Neural cell (in vitro differentiated cells): ENCODE data around the gene MSL2.

Experiments used
- EZH2 ChIP-seq: fragments of 200-600, 300-800 bp; shearing (Covaris generic), sonication (generic); IDR thresholded peaks from 2 replicates; pipeline ENCODE4 v1.6.1; 2014; ENCODE audit warnings: antibody characterized with exemption, low read length, borderline replicate concordance, mild to moderate bottlenecking; ENCODE audit not compliant: insufficient read depth, poor library complexity, severe bottlenecking
- POLR2AphosphoS5 ChIP-seq: IDR thresholded peaks from 2 replicates; pipeline ENCODE4 v1.6.1; 2012
- RAD21 ChIP-seq: fragments of 450-650 bp; conservative IDR thresholded peaks from 2 replicates; pipeline ENCODE4 v1.6.1; 2014; ENCODE audit warnings: antibody characterized with exemption, mild to moderate bottlenecking, moderate library complexity
- TAF1 ChIP-seq: IDR thresholded peaks from 2 replicates; pipeline ENCODE4 v1.6.1; 2012; ENCODE audit warnings: low read depth
- TF ChIP-seq, protein P1 (sequence below): fragments of 450-650 bp; IDR thresholded peaks from 2 replicates; pipeline ENCODE4 v1.5.1; 2014; ENCODE audit warnings: antibody characterized with exemption, mild to moderate bottlenecking, moderate library complexity; ENCODE audit not compliant: poor library complexity, severe bottlenecking

DNA sequence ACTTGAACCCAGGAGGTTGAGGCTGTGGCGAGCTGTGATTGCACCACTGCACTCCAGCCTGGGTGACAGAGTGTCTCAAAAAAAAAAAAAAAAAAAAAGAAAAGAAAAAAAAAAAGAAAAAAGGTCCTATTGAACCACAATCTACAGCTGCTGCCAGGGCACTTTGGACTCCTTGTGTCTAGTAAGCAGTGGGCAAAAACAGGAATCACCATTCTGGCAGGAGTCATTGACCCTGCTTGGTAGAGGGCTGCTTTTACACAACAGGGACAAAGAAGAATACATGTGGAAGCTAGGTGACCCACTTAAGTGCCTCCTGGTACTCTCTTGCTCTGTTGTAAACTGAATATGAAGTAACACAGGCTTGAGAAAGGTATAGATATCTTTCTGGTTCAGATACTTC is 39.4 kb upstream of the MSL2 start:
- TF ChIP-seq, protein P1, sequence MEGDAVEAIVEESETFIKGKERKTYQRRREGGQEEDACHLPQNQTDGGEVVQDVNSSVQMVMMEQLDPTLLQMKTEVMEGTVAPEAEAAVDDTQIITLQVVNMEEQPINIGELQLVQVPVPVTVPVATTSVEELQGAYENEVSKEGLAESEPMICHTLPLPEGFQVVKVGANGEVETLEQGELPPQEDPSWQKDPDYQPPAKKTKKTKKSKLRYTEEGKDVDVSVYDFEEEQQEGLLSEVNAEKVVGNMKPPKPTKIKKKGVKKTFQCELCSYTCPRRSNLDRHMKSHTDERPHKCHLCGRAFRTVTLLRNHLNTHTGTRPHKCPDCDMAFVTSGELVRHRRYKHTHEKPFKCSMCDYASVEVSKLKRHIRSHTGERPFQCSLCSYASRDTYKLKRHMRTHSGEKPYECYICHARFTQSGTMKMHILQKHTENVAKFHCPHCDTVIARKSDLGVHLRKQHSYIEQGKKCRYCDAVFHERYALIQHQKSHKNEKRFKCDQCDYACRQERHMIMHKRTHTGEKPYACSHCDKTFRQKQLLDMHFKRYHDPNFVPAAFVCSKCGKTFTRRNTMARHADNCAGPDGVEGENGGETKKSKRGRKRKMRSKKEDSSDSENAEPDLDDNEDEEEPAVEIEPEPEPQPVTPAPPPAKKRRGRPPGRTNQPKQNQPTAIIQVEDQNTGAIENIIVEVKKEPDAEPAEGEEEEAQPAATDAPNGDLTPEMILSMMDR: no peak
- no peak for TF ChIP-seq EZH2
- no peak for TF ChIP-seq TAF1
- TF ChIP-seq POLR2AphosphoS5: no peak
- TF ChIP-seq RAD21: no peak
